Measurements from ENCODE around the gene LMF1.

LMF1 gene

DNA sequence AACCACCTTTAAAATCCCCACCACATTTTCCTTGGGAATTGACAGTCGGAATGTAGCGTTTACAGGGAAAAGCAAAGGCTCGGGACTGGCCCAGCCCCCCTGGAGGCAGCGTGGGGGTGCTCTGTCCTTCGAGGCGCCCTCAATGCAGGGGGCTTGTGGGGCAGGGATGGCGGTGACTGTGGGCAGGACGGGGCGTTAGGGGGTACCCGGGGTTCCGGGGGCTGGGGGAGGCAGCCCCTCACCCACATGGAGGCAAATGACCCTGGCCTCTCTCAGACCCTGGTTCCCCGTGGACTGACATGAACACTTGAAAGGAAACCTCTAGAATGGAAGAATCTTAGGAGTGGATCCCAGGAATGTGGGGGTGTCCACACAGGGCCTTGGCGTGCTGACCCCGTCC lies 91.9 kb downstream of the LMF1 start:
- Histone ChIP-seq H3K4me1 (ENCODE audit: control insufficient read depth, low read length) (no peaks in the 10 kb centered on the region), H3K27ac (ENCODE audit: low read depth, low read length) (no peak overlapping the region), H3K36me3 (ENCODE audit: control insufficient read depth, low read length) (no peaks in the 10 kb centered on the region), H3K9me2 (replicated peaks; ENCODE audit: control insufficient read depth, low read length) (no peaks in the 10 kb centered on the region), H3K4me3 (ENCODE audit: low read length) (no peak overlapping the region), H3K9me3 (ENCODE audit: control insufficient read depth, insufficient read depth, low read length) (no peaks in the 10 kb centered on the region), H3K27me3 (ENCODE audit: control insufficient read depth, low read length) (no peaks in the 10 kb centered on the region), H3F3A (ENCODE audit: control insufficient read depth, insufficient read depth) (no peaks in the 10 kb centered on the region), H4K20me1 (ENCODE audit: control insufficient read depth, insufficient read depth, low read depth, low read length) (no peaks in the 10 kb centered on the region), H3K79me2 (ENCODE audit: control insufficient read depth, low read length) (no peaks in the 10 kb centered on the region), H3K4me2 (ENCODE audit: low read length) (no peak overlapping the region)
- TF ChIP-seq, protein P1, sequence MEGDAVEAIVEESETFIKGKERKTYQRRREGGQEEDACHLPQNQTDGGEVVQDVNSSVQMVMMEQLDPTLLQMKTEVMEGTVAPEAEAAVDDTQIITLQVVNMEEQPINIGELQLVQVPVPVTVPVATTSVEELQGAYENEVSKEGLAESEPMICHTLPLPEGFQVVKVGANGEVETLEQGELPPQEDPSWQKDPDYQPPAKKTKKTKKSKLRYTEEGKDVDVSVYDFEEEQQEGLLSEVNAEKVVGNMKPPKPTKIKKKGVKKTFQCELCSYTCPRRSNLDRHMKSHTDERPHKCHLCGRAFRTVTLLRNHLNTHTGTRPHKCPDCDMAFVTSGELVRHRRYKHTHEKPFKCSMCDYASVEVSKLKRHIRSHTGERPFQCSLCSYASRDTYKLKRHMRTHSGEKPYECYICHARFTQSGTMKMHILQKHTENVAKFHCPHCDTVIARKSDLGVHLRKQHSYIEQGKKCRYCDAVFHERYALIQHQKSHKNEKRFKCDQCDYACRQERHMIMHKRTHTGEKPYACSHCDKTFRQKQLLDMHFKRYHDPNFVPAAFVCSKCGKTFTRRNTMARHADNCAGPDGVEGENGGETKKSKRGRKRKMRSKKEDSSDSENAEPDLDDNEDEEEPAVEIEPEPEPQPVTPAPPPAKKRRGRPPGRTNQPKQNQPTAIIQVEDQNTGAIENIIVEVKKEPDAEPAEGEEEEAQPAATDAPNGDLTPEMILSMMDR (IDR thresholded peaks at IDR 0.05; ENCODE audit: low read depth, low read length, poor library complexity, severe bottlenecking): no peak

DNA sequence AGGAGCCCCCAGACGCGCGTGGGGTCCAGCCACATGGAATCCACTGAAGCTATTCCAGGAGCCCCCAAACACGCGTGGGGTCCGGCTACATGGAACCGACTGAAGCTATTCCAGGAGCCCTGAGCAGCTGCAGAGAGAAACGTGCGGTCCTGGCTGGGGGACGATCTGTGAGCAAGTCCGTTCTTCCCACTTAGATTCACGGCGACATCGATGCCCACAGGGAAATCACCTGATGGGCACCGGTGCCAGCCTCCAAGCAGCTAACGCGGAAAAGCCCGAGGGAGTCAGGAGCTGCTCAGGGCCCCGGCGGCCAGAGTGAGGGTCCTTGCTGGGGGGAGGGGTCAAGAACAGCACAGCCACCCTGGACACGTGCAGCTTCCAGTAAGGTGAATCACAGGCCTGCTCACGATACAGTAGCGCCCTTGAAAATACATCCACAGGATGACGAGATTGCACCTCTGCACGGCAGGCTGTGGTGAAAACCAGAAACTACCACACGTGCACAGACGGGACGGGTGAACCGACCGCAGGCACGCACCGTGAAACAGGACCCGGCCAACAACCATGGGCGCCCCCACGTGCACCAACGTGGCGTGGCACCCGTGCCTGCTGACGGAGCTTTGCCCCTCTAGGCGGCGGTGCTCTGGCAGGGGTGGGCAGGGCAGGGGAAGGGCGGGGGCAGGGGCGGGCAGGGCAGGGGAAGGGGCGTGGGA lies 92.6 kb downstream of the LMF1 start:
- no peaks in the 10 kb centered on the region for H3K4me1 ChIP-seq (ENCODE audit: control insufficient read depth, low read length)
- no peaks in the 10 kb centered on the region for H3K36me3 ChIP-seq (ENCODE audit: control insufficient read depth, low read length)
- no peaks in the 10 kb centered on the region for H3K27me3 ChIP-seq (ENCODE audit: control insufficient read depth, low read length)
- H3K27ac ChIP-seq (ENCODE audit: low read depth, low read length): no peak overlapping the region
- H4K20me1 ChIP-seq (ENCODE audit: control insufficient read depth, insufficient read depth, low read depth, low read length): no peaks in the 10 kb centered on the region
- no peak overlapping the region for H3K4me3 ChIP-seq (ENCODE audit: low read length)
- no peaks in the 10 kb centered on the region for H3K9me2 ChIP-seq (replicated peaks; ENCODE audit: control insufficient read depth, low read length)
- no peak overlapping the region for H3K4me2 ChIP-seq (ENCODE audit: low read length)
- H3F3A ChIP-seq (ENCODE audit: control insufficient read depth, insufficient read depth): no peaks in the 10 kb centered on the region
- no peaks in the 10 kb centered on the region for H3K9me3 ChIP-seq (ENCODE audit: control insufficient read depth, insufficient read depth, low read length)
- H3K79me2 ChIP-seq (ENCODE audit: control insufficient read depth, low read length): no peaks in the 10 kb centered on the region
- no peak for TF ChIP-seq EZH2phosphoT487 (IDR thresholded peaks at IDR 0.05; ENCODE audit: borderline replicate concordance, low read length)
- TF ChIP-seq, protein P1 (IDR thresholded peaks at IDR 0.05; ENCODE audit: low read depth, low read length, poor library complexity, severe bottlenecking): no peak

DNA sequence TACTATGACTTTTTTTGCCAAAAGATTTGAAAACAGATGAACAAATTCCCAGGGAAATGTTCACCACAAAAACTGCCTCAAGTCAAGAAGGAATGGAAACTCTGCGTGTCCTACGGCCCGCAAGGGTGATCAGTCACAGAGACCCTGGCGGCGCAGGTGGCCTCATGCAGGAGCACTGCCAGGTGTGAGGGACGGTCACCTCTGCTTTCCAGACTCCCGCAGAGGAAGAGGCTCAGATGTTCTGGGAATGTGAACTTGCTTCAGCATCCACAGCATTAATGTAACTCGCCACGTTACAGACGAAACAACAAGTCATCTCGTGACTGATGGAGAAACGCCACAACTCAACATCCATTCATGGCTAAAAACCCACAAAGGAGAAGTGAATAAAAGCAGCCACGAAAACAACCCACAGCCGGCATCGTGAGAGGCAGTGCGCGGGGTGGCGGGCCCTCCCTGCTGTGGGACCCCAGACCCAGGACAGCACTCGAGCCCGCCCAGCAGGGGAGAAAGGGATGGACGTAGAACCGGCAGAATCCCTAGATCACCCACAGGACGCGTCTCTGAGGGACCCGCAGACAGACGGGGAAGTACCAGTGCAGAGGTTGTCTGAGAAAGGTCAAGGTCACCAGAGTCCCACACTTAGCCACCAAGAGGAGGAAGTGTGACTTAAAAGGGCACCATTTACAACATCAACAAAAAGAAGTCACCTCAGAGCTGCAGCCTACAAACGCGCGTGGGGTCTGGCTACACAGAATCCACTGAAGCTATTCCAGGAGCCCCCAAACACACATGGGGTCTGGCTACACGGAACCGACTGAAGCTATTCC lies 93.3 kb downstream of the LMF1 start:
- TF ChIP-seq, protein P1 (IDR thresholded peaks at IDR 0.05; ENCODE audit: low read depth, low read length, poor library complexity, severe bottlenecking): no peak
- Histone ChIP-seq H3K9me2 (replicated peaks; ENCODE audit: control insufficient read depth, low read length) (no peaks in the 10 kb centered on the region), H3F3A (ENCODE audit: control insufficient read depth, insufficient read depth) (no peaks in the 10 kb centered on the region), H3K4me3 (ENCODE audit: low read length) (no peak overlapping the region), H3K27ac (ENCODE audit: low read depth, low read length) (no peak overlapping the region), H3K4me2 (ENCODE audit: low read length) (no peak overlapping the region), H3K9me3 (ENCODE audit: control insufficient read depth, insufficient read depth, low read length) (no peaks in the 10 kb centered on the region), H4K20me1 (ENCODE audit: control insufficient read depth, insufficient read depth, low read depth, low read length) (no peaks in the 10 kb centered on the region), H3K36me3 (ENCODE audit: control insufficient read depth, low read length) (no peaks in the 10 kb centered on the region), H3K4me1 (ENCODE audit: control insufficient read depth, low read length) (no peaks in the 10 kb centered on the region), H3K27me3 (ENCODE audit: control insufficient read depth, low read length) (no peaks in the 10 kb centered on the region), H3K79me2 (ENCODE audit: control insufficient read depth, low read length) (no peaks in the 10 kb centered on the region)

Measured in DOHH2 (cell line).